ENCODE results near the gene MRPL42.
"Not testable (repeated sequence)": the region's sequence is repeated elsewhere in the genome, so short reads cannot be mapped to it uniquely, and the experiment has no call there.

Gene MRPL42

DNA sequence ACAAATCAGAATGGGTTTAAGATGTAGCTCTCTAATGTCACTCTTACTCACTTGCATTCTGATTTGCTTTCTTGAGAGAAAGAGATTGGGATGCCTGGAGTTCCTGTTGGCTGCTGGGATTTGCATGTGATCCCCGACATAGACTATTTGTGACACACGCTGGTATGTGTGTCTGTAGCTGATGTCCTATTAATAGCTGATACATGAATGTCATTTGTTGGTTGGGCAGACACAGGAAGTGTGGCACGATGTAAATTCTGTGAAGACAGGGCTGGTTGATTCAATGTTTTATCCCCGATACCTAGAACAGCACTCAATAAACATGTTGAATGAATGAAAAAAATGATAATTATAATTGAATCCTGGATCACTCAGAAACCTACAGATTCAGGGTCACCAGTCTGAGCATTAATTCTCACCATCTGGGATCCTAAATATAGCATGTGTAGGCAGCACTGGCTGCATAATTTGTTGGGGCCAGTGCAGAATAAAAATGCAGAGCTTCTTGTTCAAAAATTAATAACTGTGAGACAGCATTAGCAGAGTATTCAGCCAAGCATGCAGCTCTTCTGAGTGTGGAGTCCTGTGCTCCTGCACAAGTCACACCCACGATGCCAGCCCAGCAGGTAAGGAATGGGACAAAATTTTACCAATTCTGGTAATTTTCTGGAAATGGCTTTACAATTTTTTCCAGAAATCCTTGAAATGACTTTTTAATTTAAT is 69.6 kb downstream of the MRPL42 start:
- Mint-ChIP-seq H3K4me1 (ENCODE audit: low read depth) (peaks cover 26% of the 10 kb centered on the region), H3K4me3 (no peak overlapping the region)

DNA sequence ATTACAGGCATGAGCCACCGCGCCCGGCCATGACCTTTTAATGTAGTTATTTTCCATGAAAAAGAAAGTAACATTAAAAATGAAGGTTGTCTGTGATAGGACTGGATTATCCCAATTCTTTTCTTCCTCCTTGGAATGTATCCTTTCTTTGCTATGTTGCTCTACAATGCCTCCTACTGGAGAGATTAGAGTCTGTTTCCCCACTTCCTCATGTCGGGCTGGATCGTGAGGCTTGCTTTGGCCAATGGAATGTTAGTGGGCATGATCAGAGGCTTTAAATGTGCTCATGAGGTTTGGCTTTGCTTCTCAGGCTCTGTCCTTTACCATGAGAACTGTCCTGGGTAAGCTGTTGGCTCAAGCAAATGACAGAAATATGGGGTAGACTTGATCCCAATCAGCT is 70.5 kb downstream of the MRPL42 start:
- Mint-ChIP-seq H3K9me3 (no peaks in the 10 kb centered on the region), H3K4me1 (ENCODE audit: low read depth) (peaks cover 23% of the 10 kb centered on the region), H3K27ac (no peak overlapping the region), H3K27me3 (no peaks in the 10 kb centered on the region), H3K36me3 (ENCODE audit: low read depth) (no peaks in the 10 kb centered on the region), H3K4me3 (no peak overlapping the region)

More for the DNA sequence above, 69.6 kb downstream of the MRPL42 start:
- Mint-ChIP-seq H3K9me3 (no peaks in the 10 kb centered on the region), H3K36me3 (ENCODE audit: low read depth) (no peaks in the 10 kb centered on the region), H3K27me3 (no peaks in the 10 kb centered on the region), H3K27ac (no peak overlapping the region)

DNA sequence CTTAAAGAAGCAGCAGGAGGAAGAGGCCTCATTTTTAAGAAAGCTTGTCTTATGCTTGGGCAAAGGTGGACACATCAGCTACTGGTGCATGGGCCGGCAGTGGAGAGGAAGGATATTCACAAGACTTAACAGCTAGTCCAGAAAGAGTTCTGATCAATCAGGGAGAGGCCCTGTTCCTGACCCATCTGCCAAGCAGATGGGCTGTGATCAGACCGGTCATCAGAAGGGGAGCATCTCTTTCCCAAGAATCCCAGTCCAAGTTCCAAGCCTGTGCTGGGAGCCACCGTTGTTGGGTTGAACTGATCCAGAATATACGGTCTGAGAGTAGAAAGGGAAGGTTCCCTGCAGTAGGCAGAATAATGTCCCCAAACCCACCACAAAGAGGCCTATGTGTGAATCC is 72.5 kb downstream of the MRPL42 start:
- H3K27me3 Mint-ChIP-seq: no peaks in the 10 kb centered on the region
- H3K36me3 Mint-ChIP-seq (ENCODE audit: low read depth): no peaks in the 10 kb centered on the region
- no peaks in the 10 kb centered on the region for H3K9me3 Mint-ChIP-seq
- H3K4me1 Mint-ChIP-seq (ENCODE audit: low read depth): peaks cover 23% of the 10 kb centered on the region
- H3K4me3 Mint-ChIP-seq: no peak overlapping the region
- H3K27ac Mint-ChIP-seq: no peak overlapping the region

DNA sequence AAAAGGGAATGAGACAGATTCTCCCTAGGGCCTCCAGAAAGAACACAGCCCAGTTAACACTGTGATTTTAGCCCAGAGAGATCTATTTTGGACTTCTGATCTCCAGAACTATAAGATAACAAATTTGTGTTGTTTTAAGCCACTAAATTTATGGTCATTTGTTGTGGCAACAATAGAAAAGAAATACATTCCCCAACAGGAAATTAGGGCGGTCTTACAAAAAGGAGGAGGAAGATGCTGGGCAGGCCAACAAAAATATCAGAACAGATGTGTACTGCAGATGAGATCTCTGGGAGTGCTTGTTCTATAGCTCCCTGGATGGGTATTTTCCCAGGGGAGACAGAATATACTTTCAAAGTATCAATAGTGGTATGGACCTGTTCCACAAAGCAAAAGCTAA is 73.2 kb downstream of the MRPL42 start:
- H3K4me1 Mint-ChIP-seq (ENCODE audit: low read depth): peaks cover 23% of the 10 kb centered on the region
- H3K36me3 Mint-ChIP-seq (ENCODE audit: low read depth): no peaks in the 10 kb centered on the region
- no peak overlapping the region for H3K27ac Mint-ChIP-seq
- H3K4me3 Mint-ChIP-seq: no peak overlapping the region
- no peaks in the 10 kb centered on the region for H3K27me3 Mint-ChIP-seq
- H3K9me3 Mint-ChIP-seq: no peaks in the 10 kb centered on the region

DNA sequence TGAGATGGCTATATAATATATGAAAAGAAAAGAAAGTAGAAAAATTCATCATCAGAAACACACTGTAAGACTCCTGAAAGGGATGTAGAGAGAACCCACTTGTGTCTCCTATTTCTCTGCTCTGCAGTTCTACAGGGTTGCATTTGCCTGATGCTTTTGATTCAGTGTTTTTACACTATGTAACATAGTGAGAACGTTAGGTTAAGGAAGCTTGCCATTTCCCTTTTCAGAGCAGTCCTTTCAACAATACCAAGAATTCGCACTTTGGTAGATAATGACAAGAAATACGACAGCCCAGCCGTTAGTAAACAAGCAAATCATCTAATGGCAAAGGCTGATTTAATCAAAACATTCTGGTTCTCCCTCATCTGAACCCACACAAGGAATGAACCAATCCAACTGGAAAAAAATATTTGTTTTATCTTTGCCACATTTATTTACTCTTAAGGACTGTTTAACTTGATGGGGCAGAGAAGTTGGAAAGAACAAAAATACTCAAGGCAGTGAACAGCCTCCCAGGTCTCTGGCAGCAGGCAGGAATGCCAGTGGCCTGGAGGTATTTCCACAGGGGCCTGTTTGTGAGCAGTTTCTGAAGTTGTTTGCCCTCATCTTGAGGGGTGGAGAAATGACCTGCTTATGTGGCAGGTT is 74.4 kb downstream of the MRPL42 start:
- Mint-ChIP-seq H3K4me1 (ENCODE audit: low read depth) (peaks cover 13% of the 10 kb centered on the region), H3K4me3 (no peak overlapping the region), H3K36me3 (ENCODE audit: low read depth) (no peaks in the 10 kb centered on the region), H3K9me3 (no peaks in the 10 kb centered on the region), H3K27ac (no peak overlapping the region), H3K27me3 (no peaks in the 10 kb centered on the region)

DNA sequence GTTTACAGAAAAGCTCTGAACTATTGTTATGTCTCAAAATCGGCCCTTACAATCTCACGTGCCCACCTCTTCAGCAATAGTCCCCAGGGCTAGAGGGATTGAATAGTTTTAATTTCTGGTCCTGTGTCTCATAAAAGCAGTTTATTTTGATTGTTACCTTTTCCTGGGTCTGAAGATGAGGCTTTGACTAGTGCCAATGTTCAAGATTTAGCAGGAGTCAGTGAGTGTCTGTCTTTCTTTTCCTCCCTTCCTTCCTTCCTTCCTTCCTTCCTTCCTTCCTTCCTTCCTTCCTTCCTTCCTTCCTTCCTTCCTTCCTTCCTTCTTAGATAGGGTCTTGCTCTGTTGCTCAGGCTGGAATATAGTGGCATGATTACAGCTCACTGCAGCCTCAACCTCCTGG is 80.5 kb downstream of the MRPL42 start:
- H3K4me3 Mint-ChIP-seq: no peak overlapping the region
- no peaks in the 10 kb centered on the region for H3K36me3 Mint-ChIP-seq (ENCODE audit: low read depth)
- H3K4me1 Mint-ChIP-seq (ENCODE audit: low read depth): no peaks in the 10 kb centered on the region
- H3K27ac Mint-ChIP-seq: no peak overlapping the region
- H3K9me3 Mint-ChIP-seq: no peaks in the 10 kb centered on the region
- no peaks in the 10 kb centered on the region for H3K27me3 Mint-ChIP-seq

DNA sequence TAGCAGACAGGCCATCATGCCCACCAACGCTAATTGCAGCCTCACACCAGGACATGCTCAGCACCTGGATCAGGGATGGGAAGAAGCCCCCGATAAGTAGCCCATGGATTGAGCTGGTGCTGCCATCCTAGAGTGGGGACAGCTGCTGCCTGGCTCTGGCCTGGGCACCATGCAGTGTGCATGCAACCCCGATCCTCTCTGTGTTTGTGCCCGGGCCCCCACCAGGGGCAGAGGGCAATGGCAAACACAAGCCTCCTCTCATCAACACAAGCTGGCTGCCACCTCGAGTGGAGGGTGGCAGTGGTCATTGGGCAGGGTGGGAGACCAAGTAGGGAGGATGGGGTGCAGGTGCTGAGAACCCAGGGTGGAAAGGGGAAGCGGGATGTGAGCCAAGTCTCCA is 81.9 kb downstream of the MRPL42 start:
- no peaks in the 10 kb centered on the region for H3K9me3 Mint-ChIP-seq
- no peak overlapping the region for H3K27ac Mint-ChIP-seq
- no peaks in the 10 kb centered on the region for H3K27me3 Mint-ChIP-seq
- peaks cover 7% of the 10 kb centered on the region for H3K4me1 Mint-ChIP-seq (ENCODE audit: low read depth)
- H3K4me3 Mint-ChIP-seq: no peak overlapping the region
- H3K36me3 Mint-ChIP-seq (ENCODE audit: low read depth): no peaks in the 10 kb centered on the region

DNA sequence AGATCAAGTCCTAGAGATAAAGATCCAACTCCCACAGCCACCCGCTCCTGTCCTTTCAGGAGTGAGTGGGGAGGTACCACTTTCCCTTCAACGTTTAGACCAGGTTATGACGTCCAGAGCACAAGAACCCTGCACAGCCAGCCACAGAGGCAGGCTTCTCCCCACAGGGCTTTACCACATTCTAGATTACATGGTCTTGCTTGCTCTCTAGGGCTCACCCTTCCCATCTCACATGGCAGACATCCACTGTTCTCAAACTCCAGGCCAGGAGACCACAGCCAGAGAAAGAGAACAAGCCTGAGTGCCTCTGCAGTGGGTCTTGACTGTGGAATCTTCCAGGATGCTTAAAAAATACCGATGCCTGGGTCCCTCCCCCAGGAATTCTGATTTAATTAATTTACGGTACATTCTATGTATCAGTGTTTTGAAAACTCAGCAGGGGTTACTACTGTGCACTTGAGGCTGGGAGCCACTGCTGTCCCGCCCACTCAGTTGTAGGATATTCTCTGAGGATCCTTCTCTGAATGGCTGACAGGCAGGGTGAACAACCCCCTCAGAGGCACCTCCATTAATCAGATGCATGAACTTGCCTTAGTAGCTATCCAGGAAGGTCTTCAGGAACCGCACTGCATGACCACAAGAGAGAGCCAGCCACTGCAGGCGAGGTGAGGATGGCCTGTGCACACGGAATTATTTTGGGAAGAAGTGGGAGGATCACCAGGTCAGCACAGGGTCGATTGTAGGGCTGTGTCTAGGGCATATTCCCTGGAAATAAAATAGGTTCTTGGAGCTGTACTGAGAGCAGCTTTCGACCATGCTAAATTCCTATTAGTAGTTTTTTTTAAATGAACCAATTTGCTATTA is 83.7 kb downstream of the MRPL42 start:
- Mint-ChIP-seq H3K9me3 (no peaks in the 10 kb centered on the region), H3K27ac (no peak overlapping the region), H3K4me1 (ENCODE audit: low read depth) (peaks cover 7% of the 10 kb centered on the region), H3K27me3 (no peaks in the 10 kb centered on the region), H3K36me3 (ENCODE audit: low read depth) (no peaks in the 10 kb centered on the region), H3K4me3 (no peak overlapping the region)

DNA sequence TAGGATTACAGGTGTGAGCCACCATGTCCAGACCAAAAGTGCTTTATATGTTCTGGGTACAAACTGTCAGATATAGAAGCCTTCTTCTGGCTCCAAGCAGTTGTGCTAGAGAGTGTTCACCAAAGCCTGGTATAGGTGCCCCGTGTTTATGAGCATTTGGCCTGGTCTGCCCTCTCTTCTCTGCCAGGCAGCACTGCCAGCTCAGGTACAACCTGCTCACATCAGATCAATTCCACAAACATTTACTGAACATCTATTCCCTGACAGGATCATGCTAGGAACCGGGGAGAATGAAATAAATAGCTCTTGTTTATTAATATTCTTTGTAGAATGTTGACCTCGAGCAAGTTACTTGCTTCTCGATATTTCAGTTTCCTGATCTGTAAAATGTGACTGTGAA is 85.1 kb downstream of the MRPL42 start:
- no peaks in the 10 kb centered on the region for H3K36me3 Mint-ChIP-seq (ENCODE audit: low read depth)
- H3K4me1 Mint-ChIP-seq (ENCODE audit: low read depth): peaks cover 7% of the 10 kb centered on the region

DNA sequence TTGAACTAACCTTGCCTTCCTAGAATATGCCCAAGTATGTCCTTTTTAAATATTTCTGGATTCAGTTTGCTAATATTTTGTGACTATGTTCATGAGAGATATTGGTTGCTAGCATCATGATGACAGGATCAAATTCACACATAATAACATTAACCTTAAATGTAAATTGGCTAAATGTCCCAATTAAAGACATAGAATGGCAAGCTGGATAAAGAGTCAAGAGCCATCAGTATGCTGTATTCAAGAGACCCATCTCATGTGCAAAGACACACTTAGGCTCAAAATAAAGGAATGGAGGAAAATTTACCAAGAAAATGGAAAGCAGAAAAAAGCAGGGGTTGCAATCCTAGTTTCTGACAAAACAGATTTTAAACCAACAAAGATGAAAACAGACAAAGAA is 90.6 kb downstream of the MRPL42 start:
- peaks cover 31% of the 10 kb centered on the region for H3K36me3 Mint-ChIP-seq (ENCODE audit: low read depth)
- not testable (repeated sequence) for H3K4me3 Mint-ChIP-seq; H3K27ac Mint-ChIP-seq; H3K27me3 Mint-ChIP-seq; H3K4me1 Mint-ChIP-seq (ENCODE audit: low read depth)
- H3K9me3 Mint-ChIP-seq: peaks cover 12% of the 10 kb centered on the region

More for the DNA sequence above, 85.1 kb downstream of the MRPL42 start:
- H3K4me3 Mint-ChIP-seq: no peak overlapping the region
- H3K27ac Mint-ChIP-seq: no peak overlapping the region
- no peaks in the 10 kb centered on the region for H3K9me3 Mint-ChIP-seq
- no peaks in the 10 kb centered on the region for H3K27me3 Mint-ChIP-seq

DNA sequence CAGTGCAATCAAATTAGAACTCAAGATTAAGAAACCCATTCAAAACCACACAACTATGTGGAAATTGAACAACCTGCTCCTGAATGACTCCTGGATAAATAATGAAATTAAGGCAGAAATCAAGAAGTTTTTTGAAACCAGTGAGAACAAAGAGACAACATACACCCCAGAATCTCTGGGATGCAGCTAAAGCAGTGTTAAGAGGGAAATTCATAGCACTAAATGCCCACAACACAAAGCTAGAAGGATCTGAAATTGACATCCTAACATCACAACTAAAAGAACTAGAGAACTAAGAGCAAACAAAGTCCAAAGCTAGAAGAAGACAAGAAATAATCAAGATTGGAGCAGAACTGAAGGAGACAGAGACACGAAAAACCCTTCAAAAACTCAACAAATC is 91.4 kb downstream of the MRPL42 start:
- not testable (repeated sequence) for H3K27me3 Mint-ChIP-seq; H3K27ac Mint-ChIP-seq; H3K4me1 Mint-ChIP-seq (ENCODE audit: low read depth); H3K4me3 Mint-ChIP-seq
- Mint-ChIP-seq H3K36me3 (ENCODE audit: low read depth) (peaks cover 31% of the 10 kb centered on the region), H3K9me3 (peaks cover 12% of the 10 kb centered on the region)

DNA sequence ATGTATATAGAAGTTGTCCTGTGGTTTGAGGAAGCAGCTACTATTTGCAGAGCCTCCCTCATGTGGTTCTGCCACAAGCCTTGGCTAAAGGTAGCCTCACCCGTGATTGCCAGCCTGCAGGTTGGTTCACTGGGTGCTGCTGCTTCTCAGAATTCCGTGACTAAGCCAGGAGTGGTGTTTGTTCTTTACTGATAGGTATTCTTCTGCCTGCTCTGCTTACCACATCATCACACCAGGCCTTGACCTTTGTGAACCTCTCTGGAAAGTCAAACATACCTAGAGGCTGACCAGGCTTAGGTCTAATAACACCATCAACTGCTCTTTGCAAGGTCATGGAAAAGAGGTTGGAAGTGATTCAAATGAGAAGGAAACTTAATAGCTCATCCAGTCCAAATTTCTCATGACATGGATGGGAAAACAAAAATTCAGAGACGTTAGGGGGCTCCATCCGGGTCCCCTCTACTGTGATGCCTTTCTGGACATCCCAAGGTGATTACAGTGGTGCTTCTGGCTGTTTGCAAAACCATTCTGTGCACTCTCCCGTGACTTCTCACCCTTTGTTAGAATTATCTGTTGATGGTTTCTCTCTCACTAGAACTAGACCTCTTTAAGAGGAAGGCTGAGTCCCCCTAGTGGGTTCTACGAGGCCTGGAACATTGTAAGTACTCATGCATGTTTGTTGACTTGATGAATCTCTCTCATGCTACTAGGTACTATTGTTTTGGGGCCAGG is 96.7 kb downstream of the MRPL42 start:
- no peak overlapping the region for H3K27ac Mint-ChIP-seq

DNA sequence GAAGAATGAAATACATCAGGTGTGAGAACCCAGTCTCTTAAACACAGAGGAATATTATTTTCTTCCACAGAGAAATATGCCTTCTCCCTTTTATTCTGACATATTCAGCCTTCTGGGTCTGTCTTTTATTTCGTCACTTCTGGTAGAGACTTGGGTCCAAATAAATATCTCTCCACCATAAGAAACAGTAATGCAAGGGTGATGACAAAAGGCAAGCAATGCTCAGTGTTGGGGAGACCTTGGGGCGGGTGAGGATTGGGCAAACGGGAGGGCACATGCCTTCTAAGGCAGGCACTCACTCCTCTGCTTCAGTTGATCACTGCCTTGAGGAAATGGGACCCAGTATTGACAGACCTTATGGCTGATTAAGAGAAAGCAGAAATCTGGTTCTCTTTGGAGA is 98.4 kb downstream of the MRPL42 start:
- Mint-ChIP-seq H3K4me3 (no peak overlapping the region), H3K27me3 (peaks cover 5% of the 10 kb centered on the region), H3K9me3 (no peaks in the 10 kb centered on the region), H3K36me3 (ENCODE audit: low read depth) (peaks cover 4% of the 10 kb centered on the region), H3K27ac (no peak overlapping the region), H3K4me1 (ENCODE audit: low read depth) (peaks cover 12% of the 10 kb centered on the region)

More for the DNA sequence above, 96.7 kb downstream of the MRPL42 start:
- H3K9me3 Mint-ChIP-seq: peaks cover under 1% of the 10 kb centered on the region
- no peak overlapping the region for H3K4me3 Mint-ChIP-seq
- peaks cover 6% of the 10 kb centered on the region for H3K4me1 Mint-ChIP-seq (ENCODE audit: low read depth)
- H3K27me3 Mint-ChIP-seq: peaks cover 5% of the 10 kb centered on the region
- H3K36me3 Mint-ChIP-seq (ENCODE audit: low read depth): peaks cover 18% of the 10 kb centered on the region
